Endothelial cell of umbilical vein (primary cell): Measurements from ENCODE around the gene IP6K1. TPM values are rescaled to one million over a fixed set of nuclear protein-coding genes. Genes with fewer than 3 reads are reported as not detected.

Source experiments
- BruUV-seq: library from RNA; stranded (reverse); fragments of 400-500 nt; replicated peaks from 2 replicates; lab custom pipeline; 2021; lab: Mats Ljungman, UMichigan
- CTCF ChIA-PET: fragments of 300-600, 350-600 bp; sonication (Branson Sonifier 250); formaldehyde crosslinking; loops from one replicate; lab custom pipeline; 2021; ENCODE audit warnings: antibody characterized with exemption, inconsistent platforms; lab: Charles Lee
- POLR2A ChIA-PET: fragments of 300-600, 350-600 bp; sonication (Branson Sonifier 250); formaldehyde crosslinking; loops from one replicate; lab custom pipeline; 2021; ENCODE audit warnings: antibody characterized with exemption, inconsistent platforms; lab: Charles Lee
- DNase-seq: peaks from one replicate; pipeline ENCODE4 v3.0.0-alpha.2; 2011; ENCODE audit warnings: low read depth, low spot score
- FAIRE-seq: peaks from 2 replicates; lab custom pipeline; 2011; peaks lifted over from hg19 to GRCh38; lab: Jason Lieb, UNC
- H2AFZ ChIP-seq: 2 replicates; pipeline ENCODE4 v1.6.0; 2012; ENCODE audit warnings: low read depth, low read length, control low read depth, inconsistent platforms
- H3K27ac ChIP-seq: 2 replicates; pipeline ENCODE4 v1.5.1; 2011; ENCODE audit warnings: low read depth, mild to moderate bottlenecking, control low read depth, low read length, moderate library complexity; ENCODE audit not compliant: insufficient read depth
- H3K27me3 ChIP-seq, 2 experiments: 2 replicates each; pipeline versions ENCODE4 v1.6.0 to v1.6.1; 2011; ENCODE audit warnings: low read length in 2 of 2, mixed read lengths in 1 of 2; ENCODE audit not compliant: control insufficient read depth in 2 of 2, insufficient read depth in 2 of 2
- H3K36me3 ChIP-seq, 2 experiments: 2 replicates in 1 of 2; 3 replicates in 1 of 2; pipeline ENCODE4 v1.5.1; 2011; ENCODE audit warnings: low read length in 2 of 2, mild to moderate bottlenecking in 1 of 2, moderate library complexity in 1 of 2; ENCODE audit not compliant: control insufficient read depth in 2 of 2, insufficient read depth in 2 of 2; ENCODE audit errors: extremely low read depth in 1 of 2
- H3K4me1 ChIP-seq: 3 replicates; pipeline ENCODE4 v1.5.1; 2011; ENCODE audit warnings: mild to moderate bottlenecking, low read length; ENCODE audit not compliant: control insufficient read depth, insufficient read depth; ENCODE audit errors: extremely low read depth
- H3K4me2 ChIP-seq: 2 replicates; pipeline ENCODE4 v1.6.1; 2011; ENCODE audit warnings: low read length, control low read depth, mixed read lengths; ENCODE audit not compliant: insufficient read depth
- H3K4me3 ChIP-seq, 3 experiments: fragments of 200-600 bp in 1 of 3; sonication (generic), shearing (Covaris generic) in 1 of 3; replicated peaks in 1 of 3; 2 replicates each; pipeline ENCODE4 v1.5.1; 2011 to 2016; ENCODE audit warnings: control low read depth in 3 of 3, low read length in 3 of 3, mild to moderate bottlenecking in 2 of 3, inconsistent platforms in 1 of 3, low read depth in 1 of 3, moderate library complexity in 1 of 3; ENCODE audit not compliant: insufficient read depth in 1 of 3
- H3K79me2 ChIP-seq: 2 replicates; pipeline ENCODE4 v1.6.0; 2012; ENCODE audit warnings: low read length, inconsistent platforms; ENCODE audit not compliant: control insufficient read depth, insufficient read depth
- H3K9ac ChIP-seq: replicated peaks from 2 replicates; pipeline ENCODE3; 2011; ENCODE audit warnings: low read length, control low read depth; ENCODE audit not compliant: insufficient read depth; ENCODE audit errors: extremely low read depth
- H3K9me1 ChIP-seq: replicated peaks from 3 replicates; pipeline ENCODE4 v1.6.0; 2011; ENCODE audit warnings: mild to moderate bottlenecking, low read length; ENCODE audit not compliant: control insufficient read depth, insufficient read depth; ENCODE audit errors: extremely low read depth
- H3K9me3 ChIP-seq: replicated peaks from 2 replicates; pipeline ENCODE4 v1.5.1; 2012; ENCODE audit warnings: low read length, inconsistent platforms; ENCODE audit not compliant: control insufficient read depth, insufficient read depth
- H4K20me1 ChIP-seq: replicated peaks from 2 replicates; pipeline ENCODE3; 2011; ENCODE audit warnings: mild to moderate bottlenecking, low read length; ENCODE audit not compliant: control insufficient read depth, insufficient read depth; ENCODE audit errors: extremely low read depth
- CTCF ChIP-seq, 2 donors: IDR thresholded peaks; 1 replicate in 1 of 2; 2 replicates in 1 of 2; pipeline ENCODE4 v1.5.1; 2011; ENCODE audit warnings: low read length in 2 of 2, mild to moderate bottlenecking in 2 of 2, moderate library complexity in 2 of 2, control low read depth in 1 of 2, inconsistent platforms in 1 of 2, low read depth in 1 of 2; ENCODE audit not compliant: insufficient read depth in 1 of 2; ENCODE audit errors: extremely low read depth in 1 of 2
- EZH2 ChIP-seq: IDR thresholded peaks from 2 replicates; pipeline ENCODE4 v1.6.1; 2012; ENCODE audit warnings: borderline replicate concordance, low read depth, mild to moderate bottlenecking, moderate library complexity, low read length, inconsistent platforms; ENCODE audit not compliant: severe bottlenecking
- FOS ChIP-seq: IDR thresholded peaks from 2 replicates; pipeline ENCODE4 v1.6.1; 2011; ENCODE audit warnings: mild to moderate bottlenecking, low read length, moderate library complexity, borderline replicate concordance; ENCODE audit not compliant: insufficient read depth
- GATA2 ChIP-seq: IDR thresholded peaks from 2 replicates; pipeline ENCODE4 v1.7.0; 2011; ENCODE audit warnings: low read depth, mild to moderate bottlenecking, moderate library complexity, mixed read lengths, low read length; ENCODE audit not compliant: insufficient read length, insufficient read depth
- JUN ChIP-seq: IDR thresholded peaks from 2 replicates; pipeline ENCODE4 v1.6.1; 2011; ENCODE audit warnings: borderline replicate concordance, low read depth; ENCODE audit not compliant: insufficient read length, insufficient read depth
- MAX ChIP-seq: IDR thresholded peaks from 2 replicates; pipeline ENCODE4 v1.6.1; 2011; ENCODE audit not compliant: insufficient read depth, insufficient read length
- MYC ChIP-seq: IDR thresholded peaks from one replicate; pipeline ENCODE4 v1.6.1; 2011; ENCODE audit warnings: mild to moderate bottlenecking, low read depth, low read length
- POLR2A ChIP-seq: IDR thresholded peaks from 2 replicates; pipeline ENCODE4 v1.6.1; 2012; ENCODE audit warnings: low read depth, mild to moderate bottlenecking, control low read depth, low read length
- POLR2AphosphoS5 ChIP-seq: IDR thresholded peaks from 2 replicates; pipeline ENCODE4 v1.6.1; 2012; ENCODE audit warnings: low read depth, mild to moderate bottlenecking, control low read depth, low read length, moderate library complexity; ENCODE audit not compliant: insufficient read depth
- dilution Hi-C: fragments of 300-500 bp; cut with MboI; formaldehyde crosslinking; loops from one replicate; pipeline ENCODE4 v1.15.0; 2019; ENCODE audit warnings: low sequenced_read_pairs; ENCODE audit not compliant: extremely low pct_ligation_motif_present
- intact Hi-C: fragments of 100-400 bp; cut with micrococcal nuclease; formaldehyde crosslinking; loops from one replicate; pipeline ENCODE4 v1.10.0; 2022
- polyA plus RNA-seq, 4 experiments: library from polyadenylated mRNA; depleted of rRNA in 3 of 4; stranded (reverse) in 3 of 4; unstranded in 1 of 4; fragments of >200 nt; gene quantifications; 2 replicates each; pipeline versions ENCODE4 v1.2.1 to v1.2.3, GENCODE V29; 2011 to 2012; ENCODE audit warnings: missing spikeins in 1 of 4
- total RNA-seq: library from RNA; stranded (reverse); gene quantifications from 2 replicates; pipeline ENCODE4 v1.2.3, GENCODE V29; 2021

The IP6K1 gene
- total and polyA plus RNA-seq, 2 donors (not counting 3 experiments of a cell fraction or from before 2014, with no cell fraction given), result 42.7 to 60.8 TPM

- no peaks in the 10 kb centered on the region for H3K27me3 ChIP-seq
- no peaks in the 10 kb centered on the region for H4K20me1 ChIP-seq
- no peaks in the 10 kb centered on the region for H3K9me1 ChIP-seq
- H3K9me3 ChIP-seq, result no peaks in the 10 kb centered on the region
- TF ChIP-seq JUN (no peak), GATA2 (no peak), POLR2A (no peak), MAX (no peak), POLR2AphosphoS5 (no peak), FOS (no peak), EZH2 (no peak), MYC (no peak), CTCF (IDR thresholded peaks at IDR 0.05; ENCODE audit: extremely low read depth in 1 of 2, insufficient read depth in 1 of 2, low read depth in 1 of 2, low read length in 2 of 2) (no peak)
- POLR2A ChIA-PET, result no interaction called here
- no peak overlapping the region for H3K4me2 ChIP-seq
- no peak for FAIRE-seq
- no TSS peak for BruUV-seq
- no peak overlapping the region for H3K27ac ChIP-seq
- CTCF ChIA-PET, result interaction anchor here (0.7 to 3.8 kb wide), 8 partner anchors 14 to 385 kb away, joined by 3 to 27 read pairs (median 7); partner anchors contain the start of genes INKA1 and RBM5
- H3K36me3 ChIP-seq, result peaks cover 0 to 19% of the 10 kb centered on the region in 2 experiments
- dilution Hi-C loops (no loop called here), intact Hi-C loops (loop anchor here (1.0 to 5.0 kb wide), 3 partner anchors 98 to 202 kb away; partner anchors contain the start of gene INKA1)
- peaks cover 5% of the 10 kb centered on the region for H3K4me1 ChIP-seq
- DNase-seq, result no peak
- no peaks in the 10 kb centered on the region for H3K79me2 ChIP-seq
- H3K4me3 ChIP-seq, result no peak overlapping the region
- no peak overlapping the region for H2AFZ ChIP-seq
- no peak overlapping the region for H3K9ac ChIP-seq
These were observed 82.4 kb downstream of the IP6K1 start for GRCh38 chr3:49703956-49704355.
